ENCODE data around the gene KLHL22.
A peak's percentile ranks its signal among the peaks of the same experiment; 100 is the strongest.
"Not testable (repeated sequence)": the region's sequence is repeated elsewhere in the genome, so short reads cannot be mapped to it uniquely, and the experiment has no call there.

KLHL22 gene

DNA sequence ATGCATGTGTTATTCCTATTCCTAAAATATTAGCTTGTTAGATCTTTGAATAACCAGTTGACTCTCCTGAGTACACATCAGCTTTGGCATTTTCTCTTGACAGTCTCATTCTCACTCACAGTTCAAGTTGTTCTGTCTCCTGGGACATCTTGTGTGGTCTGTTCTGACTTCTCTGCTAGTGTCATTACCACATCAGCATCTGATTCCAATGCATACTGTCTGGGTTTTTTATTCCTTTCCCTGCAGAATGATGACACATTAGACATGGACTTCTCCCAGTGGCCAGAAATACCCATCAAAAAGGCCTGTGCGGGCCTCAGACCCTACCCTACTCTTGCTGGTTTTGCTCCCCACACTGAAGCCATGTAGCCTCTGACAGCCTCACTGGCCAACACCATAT lies 99.0 kb downstream of the KLHL22 start:
- no peak for DNase-seq

DNA sequence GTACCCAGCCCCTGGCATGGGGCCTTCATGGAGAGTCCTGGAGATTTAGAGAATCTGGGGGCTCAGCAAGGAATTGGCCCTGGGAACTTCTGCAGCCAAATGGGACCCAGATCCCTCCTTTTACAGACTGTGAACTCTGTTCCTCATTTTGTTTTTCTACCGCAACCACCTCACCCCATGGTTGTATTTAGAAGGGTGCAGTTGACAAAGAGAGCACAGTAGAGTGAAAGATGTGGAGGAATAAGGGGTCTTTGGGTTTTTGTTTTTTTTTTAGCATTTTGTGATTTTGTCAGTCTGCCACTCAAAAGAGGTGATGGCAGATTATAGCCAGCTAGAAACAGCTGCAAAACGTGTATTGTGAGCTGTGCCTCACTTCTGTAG lies 99.7 kb downstream of the KLHL22 start:
- no peak for DNase-seq

DNA sequence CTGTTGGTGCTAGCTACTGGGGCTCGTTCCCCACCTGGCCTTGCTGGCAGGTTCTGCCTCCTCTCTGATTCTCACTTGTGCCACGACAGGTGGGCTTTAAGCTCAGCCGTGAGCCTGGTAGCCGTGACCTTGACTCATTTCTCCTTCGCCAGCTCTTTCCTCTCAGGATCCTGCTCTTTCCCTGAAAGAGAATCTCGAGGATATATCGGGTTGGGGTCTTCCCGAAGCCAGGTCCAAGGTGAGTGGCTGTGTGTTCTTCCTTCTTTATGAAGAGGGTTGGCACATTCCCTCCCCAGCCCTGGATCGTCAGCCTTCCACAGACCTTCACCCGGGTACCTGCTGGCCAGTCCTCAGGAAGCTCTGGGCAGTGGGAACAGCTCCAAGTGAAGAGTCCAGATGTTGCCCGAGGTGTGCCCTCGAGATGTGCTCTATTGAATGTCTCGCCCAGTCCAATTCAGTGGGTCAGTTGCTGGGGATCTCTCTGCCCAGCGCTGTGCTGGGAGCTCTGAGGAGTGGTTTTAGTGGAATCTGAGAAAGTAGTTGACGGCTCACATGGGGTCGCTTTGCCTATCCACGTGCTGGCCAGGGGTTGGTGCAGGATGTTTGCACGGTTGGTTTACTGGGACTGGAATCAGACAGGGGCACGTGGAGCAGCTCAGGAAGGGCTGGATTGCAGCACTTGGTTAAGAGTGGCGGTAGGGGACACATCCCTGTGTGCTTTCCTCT lies 100.3 kb downstream of the KLHL22 start:
- DNase-seq = no peak

DNA sequence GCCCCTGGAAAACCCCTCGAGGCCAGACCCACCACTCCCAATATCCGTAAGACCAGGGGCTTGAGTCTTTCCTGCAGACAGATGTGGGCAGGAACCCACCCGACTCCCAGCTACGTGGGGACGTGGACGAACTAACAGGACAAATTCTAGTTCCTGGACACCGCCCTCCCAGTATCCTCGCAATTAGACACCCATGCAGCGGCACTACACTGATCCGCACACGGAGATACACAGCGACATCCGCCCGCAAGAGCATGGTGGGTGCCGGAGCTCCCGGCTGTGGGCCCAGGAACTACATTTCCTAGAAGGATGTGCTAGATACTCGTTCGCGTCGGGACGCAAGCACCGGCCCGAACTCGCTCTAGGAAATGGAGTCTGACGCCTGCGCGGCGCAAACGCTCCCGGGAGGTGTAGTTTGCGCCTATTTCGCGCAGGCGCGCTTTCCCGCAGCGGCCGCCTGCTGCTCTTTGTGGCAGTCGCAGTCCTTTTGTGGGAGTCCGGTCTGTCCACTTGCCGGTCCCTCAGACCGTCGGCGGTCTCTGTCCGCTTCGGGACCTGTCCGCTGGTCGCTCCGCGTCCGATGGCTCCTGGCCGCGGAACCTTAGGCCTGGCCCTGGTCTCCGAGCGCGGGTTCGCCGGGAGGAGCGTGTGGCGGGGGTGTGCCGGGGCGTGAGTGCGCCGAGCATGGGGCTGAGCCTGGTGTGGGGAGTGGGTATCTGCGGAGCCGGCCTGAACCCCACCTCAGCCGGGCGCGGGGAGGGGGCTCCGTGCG lies 101.7 kb downstream of the KLHL22 start, which contains the start of gene ZNF74:
TSS of gene ZNF74 (plus strand) at position 447 of the 772 bp plus-strand sequence. CDS start 478 bp downstream, outside the sequence.
- peak; percentile 88 for DNase-seq

DNA sequence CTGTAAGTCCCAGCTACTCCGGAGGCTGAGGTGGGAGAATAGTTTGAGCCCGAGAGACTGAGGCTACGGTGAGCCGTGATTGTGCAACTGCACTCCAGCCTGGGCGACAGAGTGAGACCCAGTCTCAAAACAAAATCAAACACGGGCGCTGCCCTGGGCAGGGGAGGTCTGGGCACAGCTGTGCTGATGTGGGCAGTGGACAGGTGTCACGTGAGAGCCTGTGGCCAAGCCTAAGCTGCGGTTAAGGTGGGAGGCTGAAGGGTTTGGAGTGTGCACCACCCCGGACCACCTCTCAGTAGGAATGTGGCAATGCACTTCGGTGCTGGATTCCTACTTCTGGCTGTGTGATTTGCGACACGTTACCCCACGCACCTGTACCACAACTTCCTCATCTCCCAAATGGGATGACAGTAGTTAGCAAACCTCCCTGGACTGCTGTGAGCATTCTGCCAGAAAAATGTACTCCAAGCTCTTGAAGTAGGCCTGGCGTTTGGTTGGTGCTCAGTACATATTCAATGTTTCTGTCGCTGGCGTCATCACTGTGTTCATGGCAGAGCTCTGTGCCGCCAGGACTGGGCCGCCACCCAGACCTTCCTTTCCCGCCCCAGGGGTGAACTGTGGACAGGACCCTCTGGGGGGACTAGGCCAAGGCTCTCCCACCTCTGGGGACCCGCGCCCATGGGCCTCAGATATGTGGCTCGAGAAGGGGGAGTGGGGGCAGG lies 102.5 kb downstream of the KLHL22 start:
- peak; percentile 9 for DNase-seq

DNA sequence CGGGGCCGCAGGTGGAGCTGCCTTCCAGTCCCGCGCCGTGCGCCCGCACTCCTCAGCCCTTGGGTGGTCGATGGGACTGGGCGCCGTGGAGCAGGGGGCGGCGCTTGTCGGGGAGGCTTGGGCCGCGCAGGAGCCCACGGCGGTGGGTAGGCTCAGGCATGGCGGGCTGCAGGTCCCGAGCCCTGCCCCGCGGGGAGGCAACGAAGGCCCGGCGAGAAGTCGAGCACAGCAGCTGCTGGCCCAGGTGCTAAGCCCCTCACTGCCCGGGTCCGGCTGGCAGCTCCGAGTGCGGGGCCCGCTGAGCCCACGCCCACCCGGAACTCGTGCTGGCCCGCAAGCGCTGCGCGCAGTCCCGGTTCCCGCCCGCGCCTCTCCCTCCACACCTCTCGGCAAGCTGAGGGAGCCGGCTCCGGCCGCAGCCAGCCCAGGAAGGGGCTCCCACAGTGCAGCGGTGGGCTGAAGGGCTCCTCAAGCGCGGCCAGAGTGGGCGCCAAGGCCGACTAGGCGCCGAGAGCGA lies 103.2 kb downstream of the KLHL22 start:
- DNase-seq = not testable (repeated sequence)
